SK-N-SH (cell line): ENCODE data around the gene TBPL2. TPM values are rescaled to one million over a fixed set of nuclear protein-coding genes. Genes with fewer than 3 reads are reported as not detected.
A peak's percentile ranks its signal among the peaks of the same experiment; 100 is the strongest.

Experiments
- CHD2 ChIP-seq: fragments of 150-350 bp; IDR thresholded peaks from 2 replicates; pipeline ENCODE4 v1.6.1; 2018; ENCODE audit warnings: low read length; ENCODE audit not compliant: partially characterized antibody
- EZH2phosphoT487 ChIP-seq: fragments of 200-600 bp; sonication (generic); IDR thresholded peaks from 2 replicates; pipeline ENCODE4 v1.6.1; 2017; ENCODE audit warnings: low read depth, mixed run types, mild to moderate bottlenecking, antibody characterized with exemption, moderate library complexity, borderline replicate concordance
- FOXM1 ChIP-seq: IDR thresholded peaks from 2 replicates; pipeline ENCODE4 v1.4.0; 2012; ENCODE audit warnings: low read depth, mild to moderate bottlenecking
- GATA2 ChIP-seq: sonication (generic); formaldehyde crosslinking; IDR thresholded peaks from 2 replicates; pipeline ENCODE4 v1.5.0; 2020; ENCODE audit warnings: mild to moderate bottlenecking, missing genetic modification reagents
- MEF2A ChIP-seq: IDR thresholded peaks from 2 replicates; pipeline ENCODE4 v1.4.0; 2012; ENCODE audit warnings: low read depth, borderline replicate concordance
- MXI1 ChIP-seq: IDR thresholded peaks from 2 replicates; pipeline ENCODE4 v1.6.1; 2012; ENCODE audit warnings: mild to moderate bottlenecking, low read depth, low read length, improper control_type of control experiment
- NRF1 ChIP-seq: IDR thresholded peaks from 2 replicates; pipeline ENCODE4 v1.6.1; 2012; ENCODE audit warnings: low read depth, mild to moderate bottlenecking, low read length
- POLR2AphosphoS5 ChIP-seq: IDR thresholded peaks from 2 replicates; pipeline ENCODE4 v1.6.1; 2012; ENCODE audit warnings: low read depth, low read length
- RAD21 ChIP-seq: IDR thresholded peaks from 2 replicates; pipeline ENCODE4 v1.6.1; 2012; ENCODE audit warnings: mild to moderate bottlenecking, low read length
- RXRA ChIP-seq: IDR thresholded peaks from 2 replicates; pipeline ENCODE4 v1.4.0; 2012; ENCODE audit warnings: low read depth, mild to moderate bottlenecking, borderline replicate concordance
- TCF12 ChIP-seq: IDR thresholded peaks from 2 replicates; pipeline ENCODE4 v1.4.0; 2012
- TEAD4 ChIP-seq: IDR thresholded peaks from 2 replicates; pipeline ENCODE4 v1.4.0; 2012; ENCODE audit warnings: mild to moderate bottlenecking, borderline replicate concordance; ENCODE audit not compliant: insufficient read depth
- polyA plus RNA-seq, 3 experiments: library from polyadenylated mRNA; depleted of rRNA; stranded (reverse); fragments of >200 nt; gene quantifications; 2 replicates each; pipeline ENCODE4 v1.2.3, GENCODE V29; 2012
- TF ChIP-seq, protein P1 (sequence below): fragments of 150-350 bp; IDR thresholded peaks from 2 replicates; pipeline ENCODE4 v1.6.1; 2017; ENCODE audit warnings: antibody characterized with exemption, low read length, low read depth, borderline replicate concordance
- TF ChIP-seq, protein P2 (sequence below): IDR thresholded peaks from 2 replicates; pipeline ENCODE4; 2012
- TF ChIP-seq, protein P3 (sequence below): IDR thresholded peaks from 2 replicates; pipeline ENCODE4 v1.4.0; 2012; ENCODE audit warnings: low read depth, borderline replicate concordance
- TF ChIP-seq, protein P4 (sequence below): IDR thresholded peaks from 2 replicates; pipeline ENCODE4 v1.6.1; 2012; ENCODE audit warnings: mild to moderate bottlenecking, low read depth, low read length, moderate library complexity
- TF ChIP-seq, protein P5 (sequence below): IDR thresholded peaks from 2 replicates; pipeline ENCODE4 v1.4.0; 2012; ENCODE audit warnings: low read depth, borderline replicate concordance
- TF ChIP-seq, protein P6 (sequence below): fragments of 150-350 bp; IDR thresholded peaks from 2 replicates; pipeline ENCODE4 v1.6.1; 2016; ENCODE audit warnings: mild to moderate bottlenecking, low read depth, low read length

TBPL2 gene
- polyA plus RNA-seq, 1 of the 3 experiments (the other 2 are of a cell fraction) = not detected

DNA sequence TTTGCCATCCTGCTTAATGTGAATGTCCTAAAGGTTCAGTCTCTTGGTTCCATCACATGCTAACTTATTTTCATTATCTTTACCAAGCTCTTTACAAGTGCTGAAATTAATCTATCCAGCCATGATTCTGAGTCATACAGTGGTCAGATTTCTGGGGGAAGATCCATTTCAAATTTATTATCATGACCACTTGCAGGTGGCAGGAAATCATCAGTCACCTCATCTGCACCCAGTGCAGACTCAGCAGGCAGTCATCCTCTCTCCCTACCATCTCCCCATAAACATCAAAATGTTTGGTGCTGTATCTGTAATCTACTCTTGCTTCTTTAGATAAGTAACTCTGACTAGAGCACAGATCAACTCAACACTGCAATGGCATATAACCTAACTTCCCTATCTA lies 52.3 kb downstream of the TBPL2 start (continued):
- TF ChIP-seq MXI1 = no peak
- no peak for TF ChIP-seq RAD21
- no peak for TF ChIP-seq EZH2phosphoT487
- no peak for TF ChIP-seq FOXM1
- peak; percentile 39; the same call in 1 of the 2 replicates for TF ChIP-seq POLR2AphosphoS5
- TF ChIP-seq, protein P1, sequence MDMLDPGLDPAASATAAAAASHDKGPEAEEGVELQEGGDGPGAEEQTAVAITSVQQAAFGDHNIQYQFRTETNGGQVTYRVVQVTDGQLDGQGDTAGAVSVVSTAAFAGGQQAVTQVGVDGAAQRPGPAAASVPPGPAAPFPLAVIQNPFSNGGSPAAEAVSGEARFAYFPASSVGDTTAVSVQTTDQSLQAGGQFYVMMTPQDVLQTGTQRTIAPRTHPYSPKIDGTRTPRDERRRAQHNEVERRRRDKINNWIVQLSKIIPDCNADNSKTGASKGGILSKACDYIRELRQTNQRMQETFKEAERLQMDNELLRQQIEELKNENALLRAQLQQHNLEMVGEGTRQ = no peak
- no peak for TF ChIP-seq GATA2
- TF ChIP-seq, protein P2, sequence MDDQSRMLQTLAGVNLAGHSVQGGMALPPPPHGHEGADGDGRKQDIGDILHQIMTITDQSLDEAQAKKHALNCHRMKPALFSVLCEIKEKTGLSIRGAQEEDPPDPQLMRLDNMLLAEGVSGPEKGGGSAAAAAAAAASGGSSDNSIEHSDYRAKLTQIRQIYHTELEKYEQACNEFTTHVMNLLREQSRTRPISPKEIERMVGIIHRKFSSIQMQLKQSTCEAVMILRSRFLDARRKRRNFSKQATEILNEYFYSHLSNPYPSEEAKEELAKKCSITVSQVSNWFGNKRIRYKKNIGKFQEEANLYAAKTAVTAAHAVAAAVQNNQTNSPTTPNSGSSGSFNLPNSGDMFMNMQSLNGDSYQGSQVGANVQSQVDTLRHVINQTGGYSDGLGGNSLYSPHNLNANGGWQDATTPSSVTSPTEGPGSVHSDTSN = peak; percentile 96
- TF ChIP-seq RXRA = peak; percentile 58; the same call in 1 of the 2 replicates
- TF ChIP-seq, protein P3, sequence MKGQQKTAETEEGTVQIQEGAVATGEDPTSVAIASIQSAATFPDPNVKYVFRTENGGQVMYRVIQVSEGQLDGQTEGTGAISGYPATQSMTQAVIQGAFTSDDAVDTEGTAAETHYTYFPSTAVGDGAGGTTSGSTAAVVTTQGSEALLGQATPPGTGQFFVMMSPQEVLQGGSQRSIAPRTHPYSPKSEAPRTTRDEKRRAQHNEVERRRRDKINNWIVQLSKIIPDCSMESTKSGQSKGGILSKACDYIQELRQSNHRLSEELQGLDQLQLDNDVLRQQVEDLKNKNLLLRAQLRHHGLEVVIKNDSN = no peak
- TF ChIP-seq CHD2 = no peak
- no peak for TF ChIP-seq MEF2A
- peak; percentile 92 for TF ChIP-seq TCF12
- 0 out of 2 replicates have a peak, but pooled peaks have one; percentile 31 for TF ChIP-seq TEAD4
- TF ChIP-seq, protein P4, sequence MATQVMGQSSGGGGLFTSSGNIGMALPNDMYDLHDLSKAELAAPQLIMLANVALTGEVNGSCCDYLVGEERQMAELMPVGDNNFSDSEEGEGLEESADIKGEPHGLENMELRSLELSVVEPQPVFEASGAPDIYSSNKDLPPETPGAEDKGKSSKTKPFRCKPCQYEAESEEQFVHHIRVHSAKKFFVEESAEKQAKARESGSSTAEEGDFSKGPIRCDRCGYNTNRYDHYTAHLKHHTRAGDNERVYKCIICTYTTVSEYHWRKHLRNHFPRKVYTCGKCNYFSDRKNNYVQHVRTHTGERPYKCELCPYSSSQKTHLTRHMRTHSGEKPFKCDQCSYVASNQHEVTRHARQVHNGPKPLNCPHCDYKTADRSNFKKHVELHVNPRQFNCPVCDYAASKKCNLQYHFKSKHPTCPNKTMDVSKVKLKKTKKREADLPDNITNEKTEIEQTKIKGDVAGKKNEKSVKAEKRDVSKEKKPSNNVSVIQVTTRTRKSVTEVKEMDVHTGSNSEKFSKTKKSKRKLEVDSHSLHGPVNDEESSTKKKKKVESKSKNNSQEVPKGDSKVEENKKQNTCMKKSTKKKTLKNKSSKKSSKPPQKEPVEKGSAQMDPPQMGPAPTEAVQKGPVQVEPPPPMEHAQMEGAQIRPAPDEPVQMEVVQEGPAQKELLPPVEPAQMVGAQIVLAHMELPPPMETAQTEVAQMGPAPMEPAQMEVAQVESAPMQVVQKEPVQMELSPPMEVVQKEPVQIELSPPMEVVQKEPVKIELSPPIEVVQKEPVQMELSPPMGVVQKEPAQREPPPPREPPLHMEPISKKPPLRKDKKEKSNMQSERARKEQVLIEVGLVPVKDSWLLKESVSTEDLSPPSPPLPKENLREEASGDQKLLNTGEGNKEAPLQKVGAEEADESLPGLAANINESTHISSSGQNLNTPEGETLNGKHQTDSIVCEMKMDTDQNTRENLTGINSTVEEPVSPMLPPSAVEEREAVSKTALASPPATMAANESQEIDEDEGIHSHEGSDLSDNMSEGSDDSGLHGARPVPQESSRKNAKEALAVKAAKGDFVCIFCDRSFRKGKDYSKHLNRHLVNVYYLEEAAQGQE = no peak
- no peak for TF ChIP-seq NRF1
- TF ChIP-seq, protein P5, sequence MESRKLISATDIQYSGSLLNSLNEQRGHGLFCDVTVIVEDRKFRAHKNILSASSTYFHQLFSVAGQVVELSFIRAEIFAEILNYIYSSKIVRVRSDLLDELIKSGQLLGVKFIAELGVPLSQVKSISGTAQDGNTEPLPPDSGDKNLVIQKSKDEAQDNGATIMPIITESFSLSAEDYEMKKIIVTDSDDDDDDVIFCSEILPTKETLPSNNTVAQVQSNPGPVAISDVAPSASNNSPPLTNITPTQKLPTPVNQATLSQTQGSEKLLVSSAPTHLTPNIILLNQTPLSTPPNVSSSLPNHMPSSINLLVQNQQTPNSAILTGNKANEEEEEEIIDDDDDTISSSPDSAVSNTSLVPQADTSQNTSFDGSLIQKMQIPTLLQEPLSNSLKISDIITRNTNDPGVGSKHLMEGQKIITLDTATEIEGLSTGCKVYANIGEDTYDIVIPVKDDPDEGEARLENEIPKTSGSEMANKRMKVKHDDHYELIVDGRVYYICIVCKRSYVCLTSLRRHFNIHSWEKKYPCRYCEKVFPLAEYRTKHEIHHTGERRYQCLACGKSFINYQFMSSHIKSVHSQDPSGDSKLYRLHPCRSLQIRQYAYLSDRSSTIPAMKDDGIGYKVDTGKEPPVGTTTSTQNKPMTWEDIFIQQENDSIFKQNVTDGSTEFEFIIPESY = 0 out of 2 replicates have a peak, but pooled peaks have one; percentile 19
- TF ChIP-seq, protein P6, sequence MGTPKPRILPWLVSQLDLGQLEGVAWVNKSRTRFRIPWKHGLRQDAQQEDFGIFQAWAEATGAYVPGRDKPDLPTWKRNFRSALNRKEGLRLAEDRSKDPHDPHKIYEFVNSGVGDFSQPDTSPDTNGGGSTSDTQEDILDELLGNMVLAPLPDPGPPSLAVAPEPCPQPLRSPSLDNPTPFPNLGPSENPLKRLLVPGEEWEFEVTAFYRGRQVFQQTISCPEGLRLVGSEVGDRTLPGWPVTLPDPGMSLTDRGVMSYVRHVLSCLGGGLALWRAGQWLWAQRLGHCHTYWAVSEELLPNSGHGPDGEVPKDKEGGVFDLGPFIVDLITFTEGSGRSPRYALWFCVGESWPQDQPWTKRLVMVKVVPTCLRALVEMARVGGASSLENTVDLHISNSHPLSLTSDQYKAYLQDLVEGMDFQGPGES = no peak
